EL (cell line): ENCODE data around the gene HAX1.
A peak's percentile ranks its signal among the peaks of the same experiment; 100 is the strongest.
"Not testable (repeated sequence)": the region's sequence is repeated elsewhere in the genome, so short reads cannot be mapped to it uniquely, and the experiment has no call there.

Experiments
- DNase-seq: peaks from one replicate; pipeline ENCODE4 v3.0.0-alpha.2; 2016

The HAX1 gene

DNA sequence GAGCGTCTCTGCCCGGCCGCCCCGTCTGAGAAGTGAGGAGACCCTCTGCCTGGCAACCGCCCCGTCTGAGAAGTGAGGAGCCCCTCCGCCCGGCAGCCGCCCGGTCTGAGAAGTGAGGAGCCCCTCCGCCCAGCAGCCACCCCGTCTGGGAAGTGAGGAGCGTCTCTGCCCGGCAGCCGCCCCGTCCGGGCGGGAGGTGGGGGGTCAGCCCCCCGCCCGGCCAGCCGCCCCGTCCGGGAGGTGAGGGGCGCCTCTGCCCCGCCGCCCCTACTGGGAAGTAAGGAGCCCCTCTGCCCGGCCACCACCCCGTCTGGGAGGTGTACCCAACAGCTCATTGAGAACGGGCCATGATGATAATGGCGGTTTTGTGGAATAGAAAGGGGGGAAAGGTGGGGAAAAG, 15.2 kb downstream of the HAX1 start:
- not testable (repeated sequence) for DNase-seq

DNA sequence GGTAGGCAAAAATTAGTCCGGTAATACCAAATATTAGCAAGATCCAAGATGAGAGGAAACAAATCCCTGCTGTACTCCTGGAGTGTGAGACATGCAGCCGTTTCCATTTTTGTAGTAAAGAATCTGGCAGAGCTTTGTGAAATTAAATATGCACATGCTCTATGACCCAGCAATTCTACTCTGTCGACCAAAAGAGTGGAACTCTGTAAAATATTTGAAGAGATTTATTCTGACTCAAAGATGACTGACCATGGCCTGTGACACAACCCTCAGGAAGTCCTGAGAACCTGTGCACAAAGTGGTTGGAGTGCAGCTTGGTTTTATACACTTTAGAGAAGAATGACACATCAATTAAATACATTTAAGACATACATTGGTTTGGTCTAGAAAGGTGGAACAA, 16.2 kb downstream of the HAX1 start:
- no peak for DNase-seq

DNA sequence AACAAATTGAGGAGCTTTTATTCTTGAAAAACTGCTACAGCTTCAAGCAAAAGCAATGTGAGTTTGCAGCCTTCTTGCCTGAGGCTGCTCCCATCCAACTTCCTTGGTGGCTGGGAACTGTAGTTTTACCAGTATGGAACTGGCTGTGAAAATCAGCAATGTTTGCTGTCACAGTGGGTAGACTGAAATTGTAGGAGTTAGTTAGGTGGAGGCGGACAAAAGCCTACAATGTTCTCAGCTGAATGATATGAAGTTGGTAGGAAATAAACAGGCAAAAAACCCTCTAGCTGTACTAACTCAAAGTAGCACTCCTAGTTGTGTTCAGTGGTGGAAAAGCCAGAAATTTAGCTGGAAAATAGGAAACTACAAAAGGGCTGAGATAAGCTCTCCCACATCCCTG, 18.5 kb downstream of the HAX1 start:
- DNase-seq = no peak

DNA sequence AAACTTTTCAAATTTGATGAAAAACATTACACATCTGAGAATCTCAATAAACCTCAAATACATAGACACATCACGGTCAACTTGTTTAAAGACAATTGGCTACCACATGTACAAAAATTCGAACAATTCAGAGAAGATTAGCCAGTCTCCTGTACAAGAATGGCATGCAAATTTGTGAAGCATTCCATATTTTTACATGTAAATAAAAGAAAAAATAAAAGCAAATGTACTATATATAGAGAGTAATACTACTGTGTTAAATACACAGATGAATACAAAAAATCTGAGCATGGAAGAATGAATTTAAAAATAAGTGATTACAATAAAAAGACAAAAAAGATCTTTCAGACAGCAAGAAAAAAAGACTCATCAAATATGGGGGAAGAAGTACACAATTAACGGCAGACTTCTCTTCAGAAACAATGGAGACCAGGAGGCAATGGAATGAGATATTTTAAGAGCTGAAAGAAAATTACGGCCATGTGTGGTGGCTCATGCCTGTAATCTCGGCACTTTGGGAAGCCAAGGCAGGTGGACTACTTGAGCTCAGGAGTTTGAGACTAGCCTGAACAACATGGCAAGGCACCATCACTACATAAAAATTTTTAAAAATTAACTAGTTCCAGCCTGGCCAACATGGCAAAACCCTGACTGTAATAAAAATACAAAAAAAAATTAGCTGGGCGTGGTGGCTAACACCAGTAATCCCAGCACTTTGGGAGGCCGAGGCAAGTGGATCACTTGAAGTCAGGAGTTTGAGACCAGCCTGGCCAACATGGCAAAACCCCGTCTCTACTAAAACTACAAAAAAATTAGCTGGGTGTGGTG, 23.2 kb downstream of the HAX1 start:
- DNase-seq = no peak

DNA sequence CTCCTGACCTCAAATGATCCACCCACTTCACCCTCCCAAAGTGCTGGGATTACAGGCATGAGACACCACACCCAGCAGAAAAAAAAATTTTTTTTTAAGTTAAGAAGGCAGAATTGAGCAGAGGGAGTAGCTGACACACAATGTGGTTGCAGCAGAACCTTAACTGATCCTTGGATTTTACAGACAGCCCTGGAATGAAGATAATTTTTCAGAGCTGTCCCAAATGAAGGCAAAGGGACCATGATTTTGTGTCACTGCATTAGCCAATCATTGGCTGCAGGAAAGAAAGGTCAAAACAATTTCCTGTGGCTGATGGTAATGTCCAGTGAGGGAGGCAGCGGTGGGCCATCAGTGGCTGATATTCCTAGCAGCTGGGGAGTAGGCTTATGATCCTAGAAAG, 29.2 kb downstream of the HAX1 start:
- DNase-seq = no peak

DNA sequence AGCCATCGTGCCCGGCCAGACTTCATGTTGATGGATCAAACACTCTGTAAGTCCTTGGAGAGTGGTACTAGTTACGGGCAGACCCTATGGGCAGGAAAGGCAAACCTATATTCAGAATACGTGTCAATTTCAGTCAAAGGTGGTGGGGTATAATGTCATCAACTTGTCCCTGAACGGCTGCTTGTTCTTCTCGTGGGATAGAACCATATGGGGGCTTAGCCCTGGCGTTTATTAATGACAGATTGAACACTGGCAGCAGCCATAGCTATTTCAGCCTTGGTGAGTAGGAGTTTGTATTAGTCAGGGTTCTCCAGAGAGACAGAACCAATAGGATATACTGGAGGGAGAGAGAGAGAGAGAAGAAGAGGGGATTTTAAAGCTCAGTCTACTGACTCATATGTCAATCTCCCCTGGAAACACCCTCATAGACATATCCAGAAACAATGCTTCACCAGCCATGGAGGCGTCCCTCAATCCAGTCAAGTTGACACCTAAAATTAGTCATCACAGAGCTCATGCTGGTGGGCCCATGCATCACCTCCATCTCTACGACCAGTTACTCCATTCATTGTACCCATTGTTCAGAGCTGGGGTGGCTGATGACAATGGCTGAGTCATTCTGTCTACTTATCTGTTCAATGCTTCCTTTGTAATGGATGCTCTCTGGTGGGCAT, 32.4 kb downstream of the HAX1 start:
- DNase-seq = no peak

DNA sequence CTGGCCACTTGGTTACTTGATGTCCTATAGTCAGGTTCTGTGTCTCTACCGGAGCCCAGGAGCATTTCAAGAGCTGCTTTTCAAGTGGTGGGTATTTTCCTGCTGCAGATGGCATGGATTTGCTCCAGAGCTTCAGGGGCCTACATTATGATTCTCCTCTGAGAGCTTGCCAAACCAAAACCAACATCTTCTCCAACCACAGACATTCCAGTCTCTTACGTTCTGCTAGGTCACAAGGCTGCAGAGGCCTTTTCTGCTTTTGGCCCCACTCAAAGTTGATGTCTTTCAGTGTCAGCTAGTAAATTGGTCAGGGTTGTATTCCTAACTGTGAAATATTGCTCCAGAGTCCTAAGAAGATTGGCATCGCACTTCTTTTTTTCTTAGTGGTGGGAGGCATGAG, 33.7 kb downstream of the HAX1 start:
- no peak for DNase-seq

DNA sequence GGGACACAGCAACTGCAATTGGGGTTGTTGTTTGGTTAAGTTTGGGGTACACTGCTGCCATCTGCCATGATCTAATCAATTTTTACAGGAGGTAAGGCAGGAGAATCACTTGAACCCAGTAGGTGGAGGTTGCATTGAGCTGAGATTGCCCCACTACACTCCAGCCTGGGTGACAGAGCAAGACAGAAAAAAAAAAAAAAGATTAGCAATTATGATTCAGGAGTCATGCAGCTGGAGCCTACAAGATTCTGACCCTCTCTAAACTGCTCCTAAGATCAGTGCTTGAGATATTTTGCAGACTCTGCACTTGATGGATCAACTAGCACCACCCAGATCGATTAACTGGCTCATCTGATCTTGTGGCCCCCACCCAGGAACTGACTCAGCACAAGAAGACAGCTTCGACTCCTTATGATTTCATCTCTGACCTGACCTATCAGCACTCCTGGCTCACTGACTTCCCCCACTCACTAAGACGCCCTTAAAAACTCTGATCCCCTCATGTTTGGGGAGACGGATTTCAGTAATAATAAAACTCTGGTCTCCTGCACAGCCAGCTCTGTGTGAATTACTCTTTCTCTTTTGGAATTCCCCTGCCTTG, 35.3 kb downstream of the HAX1 start:
- not testable (repeated sequence) for DNase-seq

DNA sequence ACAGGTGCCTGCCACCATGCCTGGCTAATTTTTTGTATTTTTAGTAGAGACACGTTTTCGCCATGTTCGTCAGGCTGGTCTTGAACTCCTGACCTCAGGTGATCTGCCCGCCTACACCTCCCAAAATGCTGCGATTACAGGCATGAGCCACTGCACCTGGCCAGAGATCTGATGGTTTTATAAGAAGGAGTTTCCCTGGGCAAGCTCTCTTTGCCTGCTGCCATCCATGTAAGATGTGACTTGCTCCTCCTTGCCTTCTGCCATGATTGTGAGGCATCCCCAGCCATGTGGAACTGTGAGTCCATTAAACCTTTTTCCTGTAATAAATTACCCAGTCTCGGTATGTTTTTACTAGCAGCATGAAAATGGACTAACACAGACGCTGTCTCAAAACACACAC, 36.7 kb downstream of the HAX1 start:
- not testable (repeated sequence) for DNase-seq

DNA sequence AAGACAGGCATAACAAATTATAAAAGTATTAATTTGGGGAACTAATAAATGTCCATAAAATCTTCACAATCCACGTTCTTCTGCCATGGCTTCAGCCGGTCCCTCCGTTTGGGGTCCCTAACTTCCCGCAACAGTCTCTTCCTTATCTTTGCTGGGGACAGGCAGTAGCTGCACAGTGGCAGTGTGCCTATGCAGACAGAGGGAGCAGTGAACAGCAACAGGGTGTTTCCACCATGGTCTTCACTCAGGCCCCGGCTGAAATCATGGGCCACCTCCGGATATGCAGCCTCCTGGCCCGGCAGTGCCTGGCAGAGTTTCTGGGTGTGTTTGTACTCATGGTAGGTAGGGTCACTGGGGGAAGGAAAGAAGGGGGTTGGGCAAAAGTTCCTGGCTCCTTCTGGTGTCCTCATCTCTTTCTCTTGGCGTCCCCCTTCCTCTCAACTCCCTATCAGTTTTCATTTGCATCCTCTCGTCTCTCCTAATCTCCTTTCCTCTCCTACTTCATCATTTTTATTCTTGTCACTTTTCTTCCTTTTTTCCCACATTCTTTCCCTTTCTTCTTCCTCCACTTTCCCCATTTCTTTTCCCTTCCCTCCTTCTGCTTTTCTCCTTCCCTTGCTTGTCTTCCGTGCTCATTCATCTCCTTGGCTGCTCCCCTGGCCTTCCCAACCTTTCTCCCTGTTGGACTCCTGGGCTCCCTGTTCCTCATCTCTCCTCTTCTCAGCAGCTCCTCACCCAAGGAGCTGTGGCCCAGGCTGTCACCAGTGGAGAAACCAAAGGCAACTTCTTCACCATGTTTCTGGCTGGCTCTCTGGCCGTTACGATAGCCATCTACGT, 40.0 kb downstream of the HAX1 start:
- not testable (repeated sequence) for DNase-seq

DNA sequence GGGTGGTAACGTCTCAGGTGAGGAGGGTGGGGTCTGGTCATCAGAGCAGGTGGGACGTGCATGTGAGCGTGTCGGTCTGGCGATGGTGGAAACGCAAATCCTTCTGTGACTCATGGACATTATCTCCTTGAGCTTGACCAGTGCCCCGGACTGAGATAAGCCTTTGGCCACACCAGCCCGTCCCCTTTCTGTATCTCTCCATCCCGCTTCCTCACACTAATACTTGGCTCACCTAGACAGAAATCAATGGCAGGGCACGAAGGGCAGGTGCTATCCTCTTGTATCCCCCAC, 40.6 kb downstream of the HAX1 start:
- DNase-seq = no peak

DNA sequence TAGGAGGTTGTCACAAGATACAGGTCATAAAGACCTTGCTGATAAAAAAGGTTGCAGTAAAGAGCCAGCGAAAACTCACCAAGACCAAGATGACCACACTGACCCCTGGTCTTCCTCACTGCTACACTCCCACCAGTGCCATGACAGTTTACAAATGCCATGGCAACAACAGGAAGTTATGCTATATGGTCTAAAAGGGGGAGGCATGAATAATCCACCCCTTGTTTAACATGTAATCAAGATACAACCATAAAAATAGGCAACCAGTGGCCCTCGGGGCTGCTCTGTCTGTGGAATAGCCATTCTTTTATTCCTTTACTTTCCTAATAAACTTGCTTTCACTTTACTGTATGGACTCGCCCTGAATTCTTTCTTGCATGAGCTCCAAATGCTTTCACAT, 41.8 kb downstream of the HAX1 start:
- not testable (repeated sequence) for DNase-seq

DNA sequence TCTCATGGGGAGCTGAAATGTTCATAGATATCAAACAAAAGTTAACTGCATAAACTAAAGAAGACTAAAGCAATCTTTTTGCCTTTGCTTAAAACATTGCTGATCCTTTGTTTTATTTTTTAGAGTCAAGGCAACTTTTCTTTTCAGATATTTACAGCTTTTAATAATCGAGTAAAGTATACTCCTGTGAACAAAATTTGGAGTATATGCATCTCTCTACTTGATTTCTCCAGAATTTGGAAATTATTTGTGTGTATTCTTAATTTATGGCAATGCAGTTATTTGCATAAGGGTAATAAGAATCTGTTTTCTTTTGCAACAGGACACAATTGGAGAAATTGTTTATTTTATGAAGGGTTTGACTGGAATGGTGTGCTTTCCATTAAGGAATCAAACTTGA, 44.3 kb downstream of the HAX1 start:
- no peak for DNase-seq

DNA sequence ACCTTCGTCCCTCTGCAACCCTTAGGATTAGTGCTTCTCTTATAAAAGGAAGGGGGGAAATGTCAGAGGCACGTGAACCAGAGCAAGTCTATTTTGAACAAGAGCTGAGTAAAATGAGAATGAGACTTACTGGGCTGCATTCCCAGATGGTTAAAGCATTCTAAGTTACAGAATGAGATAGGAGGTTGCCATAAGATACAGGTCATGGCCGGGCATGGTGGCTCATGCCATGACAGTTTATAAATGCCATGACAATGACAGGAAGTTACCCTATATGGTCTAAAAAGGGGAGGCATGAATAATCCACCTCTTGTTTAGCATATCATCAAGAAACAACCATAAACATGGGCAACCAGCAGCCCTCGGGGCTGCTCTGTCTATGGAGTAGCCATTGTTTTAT, 46.0 kb downstream of the HAX1 start:
- no peak for DNase-seq

DNA sequence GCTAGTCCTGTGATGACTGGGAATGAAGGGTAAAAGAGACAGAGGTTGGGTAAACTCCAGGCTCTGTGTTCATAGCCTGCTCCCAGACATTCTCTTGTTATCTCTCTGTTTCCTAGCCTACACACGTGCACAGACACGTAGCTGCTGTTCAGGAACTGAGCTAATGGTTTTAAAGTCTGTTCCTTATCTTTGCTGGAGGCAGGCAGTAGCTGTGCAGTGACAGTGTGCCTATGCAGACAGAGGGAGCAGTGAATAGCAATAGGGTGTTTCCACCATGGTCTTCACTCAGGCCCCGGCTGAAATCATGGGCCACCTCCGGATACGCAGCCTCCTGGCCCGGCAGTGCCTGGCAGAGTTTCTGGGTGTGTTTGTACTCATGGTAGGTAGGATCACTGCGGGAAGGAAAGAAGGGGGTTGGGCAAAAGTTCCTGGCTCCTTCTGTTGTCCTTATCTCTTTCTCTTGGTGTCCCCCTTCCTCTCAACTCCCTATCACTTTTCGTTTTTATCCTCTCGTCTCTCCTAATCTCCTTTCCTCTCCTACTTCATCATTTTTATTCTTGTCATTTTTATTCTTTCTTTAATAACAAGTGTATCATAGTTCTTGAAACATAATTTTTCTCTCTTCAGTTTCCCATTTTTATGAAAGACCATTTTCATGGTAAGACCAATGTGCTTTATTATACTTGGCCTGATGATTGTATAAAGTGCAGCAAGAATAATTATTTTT, 48.6 kb downstream of the HAX1 start, which contains the start of gene AQP10:
AQP10 (plus strand) TSS at position 212 of the 727 bp plus-strand sequence; CDS start at position 275, 63 bp downstream.
- no peak for DNase-seq

DNA sequence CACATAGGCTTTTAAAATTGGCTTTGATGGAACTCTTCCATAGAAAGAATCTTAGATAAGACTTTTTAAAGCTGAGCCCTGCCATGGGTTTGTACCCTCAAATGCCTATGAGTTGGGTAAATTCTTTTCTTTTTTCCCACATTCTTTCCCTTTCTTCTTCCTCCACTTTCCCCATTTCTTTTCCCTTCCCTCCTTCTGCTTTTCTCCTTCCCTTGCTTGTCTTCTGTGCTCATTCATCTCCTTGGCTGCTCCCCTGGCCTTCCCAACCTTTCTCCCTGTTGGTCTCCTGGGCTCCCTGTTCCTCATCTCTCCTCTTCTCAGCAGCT, 49.1 kb downstream of the HAX1 start:
- DNase-seq = not testable (repeated sequence)

DNA sequence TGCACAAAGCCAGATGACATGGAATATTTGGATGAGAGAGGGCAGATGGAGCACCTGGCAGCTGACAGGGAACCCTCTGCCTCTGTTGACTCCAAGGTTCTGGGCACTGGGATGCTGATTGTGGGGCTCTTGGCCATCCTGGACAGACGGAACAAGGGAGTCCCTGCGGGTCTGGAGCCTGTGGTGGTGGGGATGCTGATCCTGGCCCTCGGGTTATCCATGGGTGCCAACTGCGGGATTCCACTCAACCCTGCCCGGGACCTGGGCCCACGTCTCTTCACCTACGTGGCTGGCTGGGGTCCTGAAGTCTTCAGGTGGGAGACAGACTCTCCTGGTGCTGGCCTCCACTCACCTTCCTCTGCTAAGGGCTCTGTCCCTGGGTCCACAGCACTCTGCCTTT, 51.1 kb downstream of the HAX1 start:
- no peak for DNase-seq

DNA sequence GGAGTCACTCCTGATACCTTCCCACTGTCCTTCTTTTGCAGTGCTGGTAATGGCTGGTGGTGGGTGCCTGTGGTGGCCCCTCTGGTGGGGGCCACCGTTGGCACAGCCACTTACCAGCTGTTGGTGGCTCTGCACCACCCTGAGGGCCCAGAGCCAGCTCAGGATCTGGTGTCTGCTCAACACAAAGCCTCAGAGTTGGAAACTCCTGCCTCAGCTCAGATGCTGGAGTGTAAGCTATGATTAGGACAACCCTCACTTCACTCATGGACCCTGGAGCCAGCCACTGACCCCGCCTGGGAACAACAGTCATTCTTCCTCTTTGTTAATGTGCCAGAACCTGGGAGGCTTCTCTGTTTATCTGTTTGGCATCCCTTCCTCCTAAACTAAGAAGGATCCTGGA, 51.8 kb downstream of the HAX1 start:
- DNase-seq = no peak

DNA sequence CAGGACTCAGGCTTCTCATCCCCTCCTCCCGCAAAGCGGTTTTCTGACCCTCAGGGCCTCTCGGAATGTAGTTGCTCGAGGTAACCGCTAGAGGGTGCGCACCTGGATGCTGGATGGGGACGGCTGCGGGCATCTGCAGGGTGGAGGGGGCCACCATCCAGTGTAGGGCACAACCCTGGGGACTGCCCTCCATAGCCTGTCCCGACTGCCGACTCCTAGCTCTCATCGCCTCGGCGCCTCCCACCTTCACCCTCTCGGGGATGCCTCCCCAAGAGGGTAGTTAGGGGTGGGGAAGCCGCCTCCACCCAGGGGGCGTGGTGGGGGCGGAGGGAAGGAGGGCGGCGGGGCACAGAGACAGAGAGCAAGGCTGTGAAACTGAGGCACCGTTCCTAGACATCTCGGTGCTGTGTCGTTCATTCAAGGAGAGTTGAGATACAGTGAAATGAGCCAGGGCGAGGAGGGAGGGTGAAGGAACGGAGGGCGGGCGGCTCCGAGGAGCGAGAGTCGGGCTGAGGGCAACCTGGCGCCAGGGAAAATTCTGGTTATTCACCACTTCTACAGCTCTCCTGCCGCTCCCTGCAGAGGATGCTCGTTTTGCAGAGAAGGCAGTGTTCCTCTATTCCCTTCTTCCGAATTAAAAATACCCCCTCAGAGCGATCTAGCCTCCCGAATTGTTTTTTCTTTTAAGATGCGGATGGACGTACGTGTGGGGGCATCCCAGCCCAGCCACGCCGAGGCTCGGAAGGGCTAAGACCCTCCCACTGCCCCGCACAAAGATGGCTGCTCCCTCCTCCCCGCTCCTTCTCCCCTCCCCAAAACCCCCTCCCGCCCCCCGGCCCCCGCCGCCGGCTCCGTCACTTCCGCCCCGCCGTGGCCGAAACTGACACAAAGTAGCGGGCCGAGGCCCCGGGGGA, 52.5 kb downstream of the HAX1 start, which contains the start of gene ATP8B2:
ATP8B2 (plus strand) TSS at position 857 of the 914 bp plus-strand sequence. CDS start 2,617 bp downstream, outside the sequence.
- DNase-seq = peak; percentile 77
